OCI-LY1 (cell line): ENCODE data around the gene L1CAM.

ENCODE experiments used
- CTCF ChIP-seq: fragments of 200-600 bp; sonication (generic), shearing (Covaris generic); IDR thresholded peaks from 2 replicates; pipeline ENCODE4 v1.5.1; 2017; ENCODE audit warnings: mild to moderate bottlenecking, antibody characterized with exemption, low read length, moderate library complexity, mixed read lengths
- EZH2 ChIP-seq: fragments of 200-600 bp; sonication (generic), shearing (Covaris generic); IDR thresholded peaks from 2 replicates; pipeline ENCODE4 v1.8.0; 2017; ENCODE audit warnings: borderline replicate concordance, mixed run types, mild to moderate bottlenecking, antibody characterized with exemption, low read length, moderate library complexity, mixed read lengths

GRCh38 chrX:153926858-153927671 lies 41.1 kb upstream of the L1CAM start:
- TF ChIP-seq CTCF: no peak
- no peak for TF ChIP-seq EZH2
